K562 (cell line): ENCODE results near the gene RAP1GDS1. TPM values are rescaled to one million over a fixed set of nuclear protein-coding genes. Genes with fewer than 3 reads are reported as not detected.
A peak's percentile ranks its signal among the peaks of the same experiment; 100 is the strongest.
"Not testable (repeated sequence)": the region's sequence is repeated elsewhere in the genome, so short reads cannot be mapped to it uniquely, and the experiment has no call there.

ENCODE experiments used
- ATAC-seq: fragments of 200-7000 bp; cut with Tn5 transposase; 3 replicates; pipeline ENCODE4 v1.9.1; 2020; ENCODE audit warnings: moderate library complexity
- BruUV-seq: library from RNA; stranded (reverse); fragments of 400-500 nt; replicated peaks from 2 replicates; lab custom pipeline; 2021; lab: Mats Ljungman, UMichigan
- CTCF ChIA-PET: fragments of 300-600 bp; formaldehyde crosslinking; extraction: SDS; loops from one replicate; lab custom pipeline; 2021; ENCODE audit warnings: low intra/inter-chr PET ratio; lab: Yijun Ruan, JAX
- POLR2A ChIA-PET: fragments of 300-600, 350-650 bp; sonication (Branson Sonifier 250); formaldehyde crosslinking; extraction: SDS; loops from one replicate; lab custom pipeline; 2021; ENCODE audit warnings: antibody characterized with exemption, inconsistent platforms; lab: Yijun Ruan, JAX
- DNase-seq, 4 experiments: peaks; one replicate each; pipeline versions ENCODE4 v3.0.0 to v3.0.0-alpha.2; 2011 to 2018; ENCODE audit warnings: low spot score in 3 of 4, mixed read lengths in 3 of 4; ENCODE audit errors: extremely low read depth in 1 of 4
- FAIRE-seq: peaks from 2 replicates; lab custom pipeline; 2011; peaks lifted over from hg19 to GRCh38; lab: Jason Lieb, UNC
- H2AFZ ChIP-seq: 2 replicates; pipeline ENCODE4 v1.6.0; 2011; ENCODE audit warnings: low read depth, low read length, control low read depth, inconsistent platforms
- H3K27ac ChIP-seq: fragments of 200-600 bp; 3 replicates; pipeline ENCODE4 v1.8.0; 2011; ENCODE audit warnings: low read depth, mild to moderate bottlenecking, control low read depth, inconsistent platforms, low read length, moderate library complexity, mixed read lengths; ENCODE audit errors: extremely low read depth
- H3K27me3 ChIP-seq, 2 experiments: fragments of 300-600 bp in 1 of 2; 2 replicates in 1 of 2; 3 replicates in 1 of 2; pipeline versions ENCODE4 v1.6.0 to v1.8.0; 2011; ENCODE audit warnings: inconsistent platforms in 2 of 2, low read length in 2 of 2, mild to moderate bottlenecking in 1 of 2, mixed read lengths in 1 of 2, moderate library complexity in 1 of 2; ENCODE audit not compliant: control insufficient read depth in 2 of 2, insufficient read depth in 2 of 2
- H3K36me3 ChIP-seq: fragments of 300-600 bp; 3 replicates; pipeline ENCODE4 v1.8.0; 2011; ENCODE audit warnings: mild to moderate bottlenecking, low read length, inconsistent platforms; ENCODE audit not compliant: control insufficient read depth, insufficient read depth
- H3K4me1 ChIP-seq, 2 experiments: fragments of 200-600 bp in 1 of 2; replicated peaks in 1 of 2; 2 replicates in 1 of 2; 3 replicates in 1 of 2; pipeline versions ENCODE4 v1.5.1 to v1.8.0; 2011; ENCODE audit warnings: inconsistent platforms in 2 of 2, low read length in 2 of 2, mild to moderate bottlenecking in 1 of 2, mixed read lengths in 1 of 2, moderate library complexity in 1 of 2; ENCODE audit not compliant: control insufficient read depth in 2 of 2, insufficient read depth in 2 of 2
- H3K4me2 ChIP-seq: 2 replicates; pipeline ENCODE4 v1.6.1; 2011; ENCODE audit warnings: low read length, control low read depth, inconsistent platforms, mixed read lengths; ENCODE audit not compliant: insufficient read depth
- H3K4me3 ChIP-seq: fragments of 200-600 bp; sonication (generic), shearing (Covaris generic); 2 replicates; pipeline ENCODE4 v1.5.1; 2016; ENCODE audit warnings: control low read depth, inconsistent platforms
- H3K79me2 ChIP-seq: fragments of 200-600 bp; 3 replicates; pipeline ENCODE4 v1.8.0; 2011; ENCODE audit warnings: low read length, inconsistent platforms; ENCODE audit not compliant: control insufficient read depth, insufficient read depth
- H3K9ac ChIP-seq, 2 experiments: 2 replicates each; pipeline versions ENCODE4 v1.6.0 to v1.6.1; 2011; ENCODE audit warnings: low read depth in 2 of 2, low read length in 2 of 2, control low read depth in 1 of 2, inconsistent platforms in 1 of 2, mild to moderate bottlenecking in 1 of 2, mixed read lengths in 1 of 2; ENCODE audit not compliant: insufficient read depth in 1 of 2
- H3K9me1 ChIP-seq: one replicate; pipeline ENCODE4 v1.6.0; 2011; ENCODE audit warnings: inconsistent platforms, mild to moderate bottlenecking, low read length, moderate library complexity; ENCODE audit not compliant: control insufficient read depth, insufficient read depth
- H3K9me3 ChIP-seq: replicated peaks from 2 replicates; pipeline ENCODE4 v1.5.1; 2011; ENCODE audit warnings: low read depth, low read length, inconsistent platforms; ENCODE audit not compliant: control insufficient read depth, insufficient read depth
- H4K20me1 ChIP-seq: replicated peaks from 2 replicates; pipeline ENCODE4 v1.6.1; 2011; ENCODE audit warnings: low read length, inconsistent platforms, mixed read lengths; ENCODE audit not compliant: control insufficient read depth, insufficient read depth
- ATF1 ChIP-seq, 2 experiments: fragments of 450-650 bp in 1 of 2; IDR thresholded peaks; 2 replicates each; pipeline ENCODE4 v1.6.1; 2016; ENCODE audit warnings: missing compliant biosample characterization in 1 of 2, missing genetic modification characterization in 1 of 2
- BCOR ChIP-seq: fragments of 450-650 bp; IDR thresholded peaks from 2 replicates; pipeline ENCODE4 v1.6.1; 2016
- CREB1 ChIP-seq, 2 experiments: sonication (generic) in 1 of 2; formaldehyde crosslinking in 1 of 2; IDR thresholded peaks; 2 replicates each; pipeline versions ENCODE4 v1.6.1 to v1.8.0; 2012 to 2022; ENCODE audit warnings: inconsistent platforms in 1 of 2, mild to moderate bottlenecking in 1 of 2, missing genetic modification reagents in 1 of 2, moderate library complexity in 1 of 2
- JUNB ChIP-seq: fragments of 450-650 bp; formaldehyde crosslinking; conservative IDR thresholded peaks from 2 replicates; pipeline ENCODE4 v1.4.0; 2020; ENCODE audit warnings: mild to moderate bottlenecking
- JUND ChIP-seq, 2 experiments: IDR thresholded peaks; 2 replicates in 1 of 2; 3 replicates in 1 of 2; pipeline ENCODE4 v1.6.1; 2011; ENCODE audit warnings: borderline replicate concordance in 2 of 2, low read depth in 2 of 2, low read length in 2 of 2, improper control_type of control experiment in 1 of 2, missing biosample characterization in 1 of 2, missing genetic modification characterization in 1 of 2, missing genetic modification reagents in 1 of 2
- RBM25 ChIP-seq: fragments of 200-400 bp; formaldehyde crosslinking; IDR thresholded peaks from 2 replicates; pipeline ENCODE4 v1.6.1; 2018; ENCODE audit warnings: low read length, low read depth, moderate library complexity; ENCODE audit not compliant: severe bottlenecking
- TRIM24 ChIP-seq, 2 experiments: fragments of 450-650 bp; IDR thresholded peaks; 2 replicates each; pipeline ENCODE4 v1.6.1; 2016
- ZBTB17 ChIP-seq: fragments of 450-650 bp; formaldehyde crosslinking; IDR thresholded peaks from 2 replicates; pipeline ENCODE4 v1.4.0; 2020; ENCODE audit warnings: mild to moderate bottlenecking
- ZNF146 ChIP-seq: IDR thresholded peaks from one replicate; pipeline ENCODE4 v1.6.1; 2018; ENCODE audit warnings: missing compliant biosample characterization; ENCODE audit not compliant: unreplicated experiment
- WGBS: fragments of 100-300 bp; shearing (Covaris generic); methylation state at CpG from one replicate; pipeline ENCODE4 v1.1.6; 2016; ENCODE audit warnings: low coverage, mixed read lengths; ENCODE audit not compliant: insufficient coverage; ENCODE audit errors: missing lambda C conversion rate; 5-methylcytosine and 5-hydroxymethylcytosine counted together
- in situ Hi-C: fragments of 300-500 bp; cut with MboI; formaldehyde crosslinking; loops from 4 replicates; pipeline ENCODE4 v1.15.0; 2018; ENCODE audit warnings: inconsistent platforms, mixed read lengths
- intact Hi-C: fragments of 100-400 bp; cut with micrococcal nuclease; formaldehyde crosslinking; loops from 2 replicates; pipeline ENCODE4 v1.14.2; 2022
- polyA plus RNA-seq, 8 experiments: library from polyadenylated mRNA; depleted of rRNA in 4 of 8; stranded (reverse) in 5 of 8; unstranded in 3 of 8; fragments of >200 nt; fragmentation: Nextera tagmentation in 2 of 8; fragmentation: Illumina TruSeq in 1 of 8; extraction: Ambion mirVana in 2 of 8; extraction: Trizol in 1 of 8; gene quantifications; 2 replicates each; pipeline versions ENCODE4 v1.2.1 to v1.2.3, GENCODE V29; 2011 to 2014; ENCODE audit warnings: inconsistent platforms in 1 of 8, missing spikeins in 1 of 8
- total RNA-seq, 7 experiments: library from RNA; depleted of rRNA in 6 of 7; stranded (reverse); fragments of >200 nt in 6 of 7; fragmentation: Illumina TruSeq in 2 of 7; extraction: Trizol in 2 of 7; gene quantifications; 2 replicates each; pipeline versions ENCODE4 v1.2.1 to v1.2.3, GENCODE V29; 2011 to 2021; ENCODE audit warnings: low replicate concordance in 1 of 7
- TF ChIP-seq, protein P1 (sequence below), 2 experiments: fragments of 450-650 bp in 1 of 2; sonication (generic) in 1 of 2; formaldehyde crosslinking in 1 of 2; IDR thresholded peaks in 1 of 2; conservative IDR thresholded peaks in 1 of 2; 2 replicates each; pipeline versions ENCODE4 v1.6.1 to v1.8.1; 2016 to 2023; ENCODE audit warnings: mild to moderate bottlenecking in 2 of 2, moderate library complexity in 2 of 2, inconsistent platforms in 1 of 2, missing genetic modification reagents in 1 of 2

Gene RAP1GDS1
- total and polyA plus RNA-seq, 9 of the 15 experiments (the other 6 are each of a cell fraction or from before 2014, with no cell fraction given) = 27.2 to 55.6 (median 31.5) TPM

GRCh38 chr4:98461121-98461865 is 200.1 kb downstream of the RAP1GDS1 start:
- H3K9me1 ChIP-seq, H3K36me3 ChIP-seq, H3K4me2 ChIP-seq, CTCF ChIA-PET, H3K9ac ChIP-seq, H2AFZ ChIP-seq, H3K27ac ChIP-seq, H3K4me3 ChIP-seq, FAIRE-seq, H3K27me3 ChIP-seq, ATAC-seq, DNase-seq, H3K4me1 ChIP-seq, H3K79me2 ChIP-seq, H3K9me3 ChIP-seq, POLR2A ChIA-PET, BruUV-seq, H4K20me1 ChIP-seq: not testable (repeated sequence)
- in situ Hi-C loops (loop anchor here (25.0 kb wide), 1 partner anchor 951 kb away; no protein-coding TSS in a partner anchor), intact Hi-C loops (loop anchor here (10.0 kb wide), 3 partner anchors 164 to 306 kb away; no protein-coding TSS in a partner anchor)
- peak; percentile 29 for TF ChIP-seq RBM25
- TF ChIP-seq ZNF146 (CRISPR knock-in tag) = peak; percentile 85
- peak; percentile 26; the same call in 1 of the 2 replicates for TF ChIP-seq BCOR
- WGBS = 22% methylated on average over 2 of the region's 2 CpGs

DNA sequence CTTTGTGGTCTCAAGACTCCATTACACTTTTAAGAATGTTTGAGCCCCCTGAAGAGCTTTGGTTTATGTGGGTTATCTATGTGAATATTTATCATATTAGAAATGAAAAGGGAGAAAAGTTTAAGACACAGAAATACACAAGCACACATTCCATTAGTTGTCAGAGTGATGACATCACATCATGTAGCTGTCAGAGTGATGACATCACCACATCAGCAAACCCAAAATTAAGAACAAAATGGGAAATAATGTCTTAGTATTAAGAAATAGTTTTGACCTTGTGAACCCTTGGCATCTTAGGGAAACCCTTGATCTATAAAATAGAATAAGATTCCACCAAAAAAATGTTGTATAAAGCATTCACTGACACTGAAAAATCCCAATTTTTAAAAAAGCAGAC is 201.3 kb downstream of the RAP1GDS1 start:
- no peak for ATAC-seq
- DNase-seq = no peak
- no peaks in the 10 kb centered on the region for H3K79me2 ChIP-seq
- intact Hi-C loops = loop anchor here (10.0 kb wide), 3 partner anchors 162 to 308 kb away; no protein-coding TSS in a partner anchor
- H2AFZ ChIP-seq = no peak overlapping the region
- no peaks in the 10 kb centered on the region for H3K27me3 ChIP-seq
- no peaks in the 10 kb centered on the region for H3K9me3 ChIP-seq
- H3K9me1 ChIP-seq = no peaks in the 10 kb centered on the region
- ChIA-PET POLR2A (no interaction called here), CTCF (no interaction called here)
- H3K27ac ChIP-seq = no peak overlapping the region
- in situ Hi-C loops = loop anchor here (25.0 kb wide), 1 partner anchor 950 kb away; no protein-coding TSS in a partner anchor
- H3K4me1 ChIP-seq = no peaks in the 10 kb centered on the region
- BruUV-seq = no TSS peak
- H3K4me3 ChIP-seq = no peak overlapping the region
- no peak overlapping the region for H3K9ac ChIP-seq
- TF ChIP-seq TRIM24 (IDR thresholded peaks at IDR 0.05) (no peak), JUND (IDR thresholded peaks at IDR 0.05; ENCODE audit: borderline replicate concordance, low read depth, low read length) (no peak), JUND (tag; IDR thresholded peaks at IDR 0.05; ENCODE audit: borderline replicate concordance, low read depth, low read length) (peak; percentile 47; the same call in 1 of the 3 replicates), CREB1 (IDR thresholded peaks at IDR 0.05) (peak; percentile 33; the same call in 1 of the 2 replicates), CREB1 (CRISPR knock-in tag; IDR thresholded peaks at IDR 0.05) (no peak), ZBTB17 (CRISPR knock-in tag) (no peak), JUNB (peak; percentile 68; the same call in 1 of the 2 replicates), ATF1 (CRISPR knock-in tag; IDR thresholded peaks at IDR 0.05) (no peak), ATF1 (tag; IDR thresholded peaks at IDR 0.05) (peak; percentile 70)
- TF ChIP-seq, protein P1, sequence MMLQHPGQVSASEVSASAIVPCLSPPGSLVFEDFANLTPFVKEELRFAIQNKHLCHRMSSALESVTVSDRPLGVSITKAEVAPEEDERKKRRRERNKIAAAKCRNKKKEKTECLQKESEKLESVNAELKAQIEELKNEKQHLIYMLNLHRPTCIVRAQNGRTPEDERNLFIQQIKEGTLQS (IDR thresholded peaks at IDR 0.05) = peak; percentile 80
- TF ChIP-seq, protein P1 (CRISPR knock-in tag; conservative IDR thresholded peaks at IDR 0.05) = no peak
- no peak overlapping the region for H3K4me2 ChIP-seq
- FAIRE-seq = no peak
- no peaks in the 10 kb centered on the region for H3K36me3 ChIP-seq
- no peaks in the 10 kb centered on the region for H4K20me1 ChIP-seq
